ENCODE measurements around the gene CHAF1A.

Gene CHAF1A

GRCh38 chr19:4360641-4361151 lies 41.7 kb upstream of the CHAF1A start:
- Histone ChIP-seq H3K27me3 (ENCODE audit: control insufficient read depth, insufficient read depth, low read length) (no peaks in the 10 kb centered on the region), H3K9me3 (ENCODE audit: control insufficient read depth, insufficient read depth, low read length) (no peaks in the 10 kb centered on the region), H3K4me1 (ENCODE audit: control insufficient read depth, insufficient read depth, low read length) (0 out of 2 replicates have a peak, but pooled peaks cover 2% of the 10 kb centered on the region), H3K4me3 (ENCODE audit: low read length) (no peak overlapping the region), H3K36me3 (ENCODE audit: control insufficient read depth, insufficient read depth, low read length) (peaks cover 17% of the 10 kb centered on the region), H3K27ac (ENCODE audit: low read length) (no peak overlapping the region)
- DNase-seq (ENCODE audit: low read depth, low spot score), result no peak
- no CpG with 5 or more reads among the region's 12 CpGs for WGBS (ENCODE audit: insufficient coverage, insufficient read length)

- no CpG with 5 or more reads among the region's 50 CpGs for WGBS (ENCODE audit: insufficient coverage, insufficient read length)
- Histone ChIP-seq H3K27me3 (ENCODE audit: control insufficient read depth, insufficient read depth, low read length) (no peaks in the 10 kb centered on the region), H3K4me1 (ENCODE audit: control insufficient read depth, insufficient read depth, low read length) (0 out of 2 replicates have a peak, but pooled peaks cover 2% of the 10 kb centered on the region), H3K27ac (ENCODE audit: low read length) (no peak overlapping the region), H3K4me3 (ENCODE audit: low read length) (no peak overlapping the region), H3K9me3 (ENCODE audit: control insufficient read depth, insufficient read depth, low read length) (no peaks in the 10 kb centered on the region), H3K36me3 (ENCODE audit: control insufficient read depth, insufficient read depth, low read length) (peaks cover 19% of the 10 kb centered on the region)
- no peak for DNase-seq (ENCODE audit: low read depth, low spot score)
These were observed 41.0 kb upstream of the CHAF1A start for GRCh38 chr19:4361152-4362046.

GRCh38 chr19:4362101-4362828 lies 40.2 kb upstream of the CHAF1A start:
- Histone ChIP-seq H3K36me3 (ENCODE audit: control insufficient read depth, insufficient read depth, low read length) (peaks cover 18% of the 10 kb centered on the region), H3K4me1 (ENCODE audit: control insufficient read depth, insufficient read depth, low read length) (0 out of 2 replicates have a peak, but pooled peaks cover 2% of the 10 kb centered on the region), H3K9me3 (ENCODE audit: control insufficient read depth, insufficient read depth, low read length) (no peaks in the 10 kb centered on the region), H3K4me3 (ENCODE audit: low read length) (no peak overlapping the region), H3K27ac (ENCODE audit: low read length) (no peak overlapping the region), H3K27me3 (ENCODE audit: control insufficient read depth, insufficient read depth, low read length) (no peaks in the 10 kb centered on the region)
- WGBS (ENCODE audit: insufficient coverage, insufficient read length), result no CpG with 5 or more reads among the region's 32 CpGs
- no peak for DNase-seq (ENCODE audit: low read depth, low spot score)

- 0 out of 2 replicates have a peak, but pooled peaks cover 2% of the 10 kb centered on the region for H3K4me1 ChIP-seq (ENCODE audit: control insufficient read depth, insufficient read depth, low read length)
- H3K27ac ChIP-seq (ENCODE audit: low read length), result no peak overlapping the region
- no peaks in the 10 kb centered on the region for H3K27me3 ChIP-seq (ENCODE audit: control insufficient read depth, insufficient read depth, low read length)
- DNase-seq (ENCODE audit: low read depth, low spot score), result no peak
- H3K4me3 ChIP-seq (ENCODE audit: low read length), result no peak overlapping the region
- WGBS (ENCODE audit: insufficient coverage, insufficient read length), result no CpG with 5 or more reads among the region's 22 CpGs
- no peaks in the 10 kb centered on the region for H3K9me3 ChIP-seq (ENCODE audit: control insufficient read depth, insufficient read depth, low read length)
- peaks cover 18% of the 10 kb centered on the region for H3K36me3 ChIP-seq (ENCODE audit: control insufficient read depth, insufficient read depth, low read length)
These were observed 39.5 kb upstream of the CHAF1A start for GRCh38 chr19:4362831-4363545.

GRCh38 chr19:4363571-4364304 lies 38.7 kb upstream of the CHAF1A start:
- Histone ChIP-seq H3K9me3 (ENCODE audit: control insufficient read depth, insufficient read depth, low read length) (no peaks in the 10 kb centered on the region), H3K36me3 (ENCODE audit: control insufficient read depth, insufficient read depth, low read length) (peaks cover 16% of the 10 kb centered on the region), H3K27me3 (ENCODE audit: control insufficient read depth, insufficient read depth, low read length) (no peaks in the 10 kb centered on the region), H3K4me1 (ENCODE audit: control insufficient read depth, insufficient read depth, low read length) (0 out of 2 replicates have a peak, but pooled peaks cover 2% of the 10 kb centered on the region), H3K27ac (ENCODE audit: low read length) (no peak overlapping the region), H3K4me3 (ENCODE audit: low read length) (no peak overlapping the region)
- DNase-seq (ENCODE audit: low read depth, low spot score), result no peak
- WGBS (ENCODE audit: insufficient coverage, insufficient read length), result no CpG with 5 or more reads among the region's 26 CpGs

- Histone ChIP-seq H3K9me3 (ENCODE audit: control insufficient read depth, insufficient read depth, low read length) (no peaks in the 10 kb centered on the region), H3K4me3 (ENCODE audit: low read length) (no peak overlapping the region), H3K27ac (ENCODE audit: low read length) (no peak overlapping the region), H3K36me3 (ENCODE audit: control insufficient read depth, insufficient read depth, low read length) (peaks cover 15% of the 10 kb centered on the region; the same call in 1 of the 2 replicates), H3K4me1 (ENCODE audit: control insufficient read depth, insufficient read depth, low read length) (peaks cover 13% of the 10 kb centered on the region), H3K27me3 (ENCODE audit: control insufficient read depth, insufficient read depth, low read length) (no peaks in the 10 kb centered on the region)
- WGBS (ENCODE audit: insufficient coverage, insufficient read length), result no CpG with 5 or more reads among the region's 16 CpGs
- DNase-seq (ENCODE audit: low read depth, low spot score), result no peak
These were observed 37.1 kb upstream of the CHAF1A start for GRCh38 chr19:4365341-4365740.

- no peak for DNase-seq (ENCODE audit: low read depth, low spot score)
- Histone ChIP-seq H3K27me3 (ENCODE audit: control insufficient read depth, insufficient read depth, low read length) (no peaks in the 10 kb centered on the region), H3K27ac (ENCODE audit: low read length) (no peak overlapping the region), H3K4me3 (ENCODE audit: low read length) (no peak overlapping the region), H3K4me1 (ENCODE audit: control insufficient read depth, insufficient read depth, low read length) (peaks cover 13% of the 10 kb centered on the region), H3K36me3 (ENCODE audit: control insufficient read depth, insufficient read depth, low read length) (peaks cover 15% of the 10 kb centered on the region; the same call in 1 of the 2 replicates), H3K9me3 (ENCODE audit: control insufficient read depth, insufficient read depth, low read length) (no peaks in the 10 kb centered on the region)
- no CpG with 5 or more reads among the region's 19 CpGs for WGBS (ENCODE audit: insufficient coverage, insufficient read length)
These were observed 36.4 kb upstream of the CHAF1A start for GRCh38 chr19:4365791-4366665.

- Histone ChIP-seq H3K4me3 (ENCODE audit: low read length) (no peak overlapping the region), H3K4me1 (ENCODE audit: control insufficient read depth, insufficient read depth, low read length) (peaks cover 11% of the 10 kb centered on the region), H3K36me3 (ENCODE audit: control insufficient read depth, insufficient read depth, low read length) (peaks cover 13% of the 10 kb centered on the region; the same call in 1 of the 2 replicates), H3K9me3 (ENCODE audit: control insufficient read depth, insufficient read depth, low read length) (no peaks in the 10 kb centered on the region), H3K27me3 (ENCODE audit: control insufficient read depth, insufficient read depth, low read length) (no peaks in the 10 kb centered on the region), H3K27ac (ENCODE audit: low read length) (no peak overlapping the region)
- WGBS (ENCODE audit: insufficient coverage, insufficient read length), result no CpG with 5 or more reads among the region's 16 CpGs
- no peak for DNase-seq (ENCODE audit: low read depth, low spot score)
These were observed 35.6 kb upstream of the CHAF1A start for GRCh38 chr19:4366666-4367335.

- H3K4me3 ChIP-seq (ENCODE audit: low read length), result no peak overlapping the region
- no peaks in the 10 kb centered on the region for H3K9me3 ChIP-seq (ENCODE audit: control insufficient read depth, insufficient read depth, low read length)
- H3K4me1 ChIP-seq (ENCODE audit: control insufficient read depth, insufficient read depth, low read length), result peaks cover 11% of the 10 kb centered on the region
- H3K36me3 ChIP-seq (ENCODE audit: control insufficient read depth, insufficient read depth, low read length), result peaks cover 13% of the 10 kb centered on the region; the same call in 1 of the 2 replicates
- DNase-seq (ENCODE audit: low read depth, low spot score), result no peak
- no CpG with 5 or more reads among the region's 10 CpGs for WGBS (ENCODE audit: insufficient coverage, insufficient read length)
- no peak overlapping the region for H3K27ac ChIP-seq (ENCODE audit: low read length)
- H3K27me3 ChIP-seq (ENCODE audit: control insufficient read depth, insufficient read depth, low read length), result no peaks in the 10 kb centered on the region
These were observed 35.1 kb upstream of the CHAF1A start for GRCh38 chr19:4367336-4367723.

Data from iPS DF 6.9 (cell line).